HG03354 (cell line): ENCODE data around the gene CDPF1.
"Not testable (repeated sequence)": the region's sequence is repeated elsewhere in the genome, so short reads cannot be mapped to it uniquely, and the experiment has no call there.

Source experiments
- ATAC-seq: cut with Tn5 transposase; IDR thresholded peaks from one replicate; pipeline ENCODE4 v1.9.1; 2021; ENCODE audit warnings: mild to moderate bottlenecking; ENCODE audit not compliant: unreplicated experiment, poor library complexity, severe bottlenecking

CDPF1 gene

DNA sequence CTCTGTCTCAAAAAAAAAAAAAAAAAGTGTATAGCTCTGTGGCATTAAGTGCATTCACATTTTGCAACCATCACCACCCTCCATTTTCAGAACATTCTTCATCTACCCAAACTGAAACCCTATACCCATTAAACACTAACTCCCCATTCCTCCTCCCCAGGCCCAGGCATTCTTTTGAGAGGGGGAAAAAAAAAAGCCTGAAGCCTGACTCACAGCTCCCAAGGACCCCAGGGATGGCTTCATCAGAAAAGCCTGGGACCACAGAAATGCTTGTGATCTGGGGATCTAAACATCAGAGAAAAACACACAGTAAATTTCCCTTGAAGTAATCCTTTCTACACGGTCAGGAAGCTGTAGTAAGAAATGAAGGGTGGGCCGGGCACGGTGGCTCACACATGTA is 35.9 kb upstream of the CDPF1 start:
- ATAC-seq: no peak

DNA sequence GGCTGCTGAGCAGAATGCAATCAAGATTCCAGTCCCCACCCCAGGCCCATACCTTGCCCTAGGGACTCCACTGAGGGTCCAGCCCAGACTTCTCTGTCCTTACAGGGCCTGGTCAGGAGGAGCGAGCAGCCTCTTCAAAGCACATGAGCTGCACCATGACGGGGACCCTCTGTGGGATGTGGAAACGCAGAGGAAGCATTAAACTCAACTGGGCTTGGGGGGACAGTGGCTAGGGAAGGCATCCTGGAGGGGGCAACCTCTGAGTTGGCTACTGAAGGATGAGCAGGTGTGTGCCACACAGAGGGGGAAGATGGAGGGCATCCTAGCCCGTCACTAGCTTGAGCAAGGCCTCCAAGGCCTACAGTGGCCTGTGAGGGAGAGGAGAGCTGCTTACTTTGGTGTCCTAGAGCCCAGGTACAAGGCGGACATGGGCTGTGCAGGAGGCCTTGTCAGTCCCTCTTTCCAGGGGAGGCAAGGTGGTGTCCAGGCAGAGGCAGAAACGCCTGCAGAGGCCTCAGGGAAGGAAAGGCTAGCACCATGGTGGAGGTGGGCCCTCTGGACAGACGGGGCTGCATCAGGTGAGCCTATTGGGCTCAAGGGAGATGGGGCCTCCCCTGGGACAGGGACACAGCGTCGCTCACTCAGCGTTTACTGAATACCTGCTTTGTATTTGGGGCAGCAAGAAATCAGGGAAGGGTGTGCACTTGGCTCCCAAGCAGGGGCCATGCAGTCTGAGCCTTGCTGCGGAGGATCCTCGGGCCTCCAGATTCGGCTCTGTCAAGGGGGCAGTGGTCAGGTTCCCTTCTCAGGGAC is 32.0 kb upstream of the CDPF1 start:
- ATAC-seq: no peak

DNA sequence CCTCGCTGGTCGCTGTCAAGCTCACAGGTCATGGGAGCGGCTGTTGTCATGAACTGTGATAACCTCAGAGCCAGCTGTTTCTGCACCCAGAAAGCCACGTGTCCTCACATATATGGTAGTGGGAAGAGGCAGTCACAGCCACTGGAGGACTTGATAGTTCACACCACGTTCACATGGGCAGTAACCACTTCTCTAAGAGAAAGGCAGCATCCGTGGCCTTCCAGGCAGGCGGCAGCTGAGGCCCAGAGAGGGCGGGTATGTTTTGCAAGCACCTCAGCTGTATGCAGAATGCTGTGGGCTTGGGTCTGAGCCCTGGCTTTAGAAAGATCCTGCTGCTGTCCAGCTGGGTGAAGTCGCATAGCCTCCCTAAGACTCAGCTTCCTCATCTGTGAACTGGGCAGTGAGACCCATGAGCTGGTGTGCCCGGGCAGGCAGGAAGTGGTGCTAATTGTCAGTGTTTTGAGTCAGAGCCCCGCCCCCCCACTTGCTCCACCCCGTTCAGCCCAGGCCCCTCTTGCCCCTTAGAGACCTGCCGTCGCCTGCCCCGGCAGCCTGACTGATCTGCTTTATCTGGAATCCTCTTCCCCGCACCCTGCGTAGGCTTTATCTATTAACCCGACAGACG is 31.0 kb upstream of the CDPF1 start:
- ATAC-seq: no peak

DNA sequence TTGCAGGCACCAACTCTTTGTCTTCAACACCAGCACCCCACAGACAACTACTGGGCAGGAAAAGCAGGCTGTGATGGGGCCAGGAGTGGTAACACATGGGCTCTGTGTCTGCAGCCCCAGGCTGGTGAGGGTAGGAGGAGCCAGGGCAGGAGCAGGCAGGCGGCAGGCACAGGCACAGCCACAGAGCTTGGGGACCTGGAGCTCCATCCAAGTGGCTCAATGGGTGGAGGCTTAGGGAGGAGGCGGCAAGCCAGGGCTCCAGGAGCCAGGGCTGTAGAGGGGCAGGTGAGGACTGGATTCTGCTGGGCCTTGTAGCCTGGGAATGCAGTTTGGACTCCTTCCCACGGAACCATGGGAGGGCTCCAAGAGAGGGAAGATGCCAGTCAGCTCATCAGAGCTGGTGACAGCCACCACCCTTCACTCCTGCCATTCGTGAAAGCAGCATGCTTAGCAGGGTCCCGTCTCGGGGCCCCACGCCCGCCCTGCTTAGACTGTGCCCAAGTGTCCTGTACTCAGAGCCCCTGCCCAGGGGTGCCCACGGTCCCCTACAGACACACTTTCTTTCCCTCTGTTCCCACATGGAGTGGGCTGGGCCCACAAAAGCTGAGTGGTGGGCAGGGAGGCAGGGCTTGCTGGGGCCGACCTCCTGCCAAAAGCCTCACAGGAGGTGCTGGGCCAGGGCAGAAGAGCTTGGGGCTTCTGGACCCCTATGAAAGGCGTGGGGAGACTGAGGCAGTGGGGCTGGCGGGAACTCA is 30.1 kb upstream of the CDPF1 start:
- ATAC-seq: no peak

DNA sequence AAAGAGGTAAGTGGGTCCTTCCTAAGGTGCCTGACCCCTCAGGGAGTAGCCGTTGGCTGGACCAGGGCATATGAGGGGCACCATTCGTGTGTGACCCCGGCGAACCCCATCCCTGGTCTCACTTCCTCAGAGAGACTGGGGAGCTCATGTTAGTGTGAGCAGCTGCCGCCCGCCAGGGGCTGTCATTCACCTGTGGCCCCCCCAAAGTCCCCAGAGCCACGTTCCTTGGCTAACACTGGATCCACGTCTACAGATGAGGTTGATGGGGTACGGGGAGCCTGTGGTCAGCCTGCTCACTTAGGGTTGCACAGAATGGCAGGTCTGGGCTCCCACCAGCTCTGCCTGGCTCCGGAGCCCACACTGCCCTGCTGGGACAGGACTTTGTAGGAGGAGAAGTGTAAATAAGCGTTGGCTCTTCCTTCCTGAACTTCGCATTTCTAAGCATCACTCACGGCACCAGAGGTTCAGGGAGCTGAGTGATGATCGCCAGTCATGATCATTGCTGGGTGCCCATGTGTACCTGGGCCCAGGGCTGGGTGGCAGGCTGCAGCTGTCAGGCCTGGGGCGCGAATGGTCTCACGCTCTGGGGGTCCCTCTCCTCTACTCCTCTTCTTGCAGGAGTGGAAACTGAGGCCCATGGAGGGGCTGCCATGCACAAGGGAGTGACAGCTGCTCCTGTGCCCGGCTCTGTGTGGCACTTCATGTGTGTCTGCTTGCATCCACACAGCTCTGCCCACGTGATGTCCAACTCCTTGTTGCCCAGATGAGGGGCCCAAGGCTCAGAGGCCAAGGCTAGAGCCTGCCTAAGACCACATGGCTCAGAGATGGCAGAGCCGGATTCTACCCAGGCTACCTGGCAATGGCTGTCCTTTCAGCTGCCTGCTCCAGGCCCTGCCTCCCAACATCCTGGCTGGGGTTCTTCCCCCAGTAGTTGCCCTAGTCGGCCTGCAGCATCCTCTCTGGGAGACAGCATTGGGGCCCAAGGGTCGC is 28.9 kb upstream of the CDPF1 start:
- ATAC-seq: no peak

DNA sequence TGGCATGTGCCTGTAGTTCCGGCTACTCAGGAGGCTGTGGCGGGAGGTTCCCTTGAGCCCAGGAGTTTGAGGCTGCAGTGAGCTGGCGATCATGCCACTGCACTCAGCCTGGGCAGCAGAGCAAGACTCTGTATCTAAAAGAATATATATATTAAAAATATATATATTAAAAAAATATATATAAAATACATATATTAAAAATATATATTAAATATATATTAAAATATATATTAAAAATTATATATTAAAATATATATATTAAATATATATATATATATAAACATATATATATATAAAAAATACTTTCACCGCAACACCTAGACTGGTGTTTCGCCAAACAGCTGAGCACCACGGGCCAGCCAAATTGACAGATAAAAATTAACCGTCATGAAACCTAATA is 26.5 kb upstream of the CDPF1 start:
- ATAC-seq: no peak

DNA sequence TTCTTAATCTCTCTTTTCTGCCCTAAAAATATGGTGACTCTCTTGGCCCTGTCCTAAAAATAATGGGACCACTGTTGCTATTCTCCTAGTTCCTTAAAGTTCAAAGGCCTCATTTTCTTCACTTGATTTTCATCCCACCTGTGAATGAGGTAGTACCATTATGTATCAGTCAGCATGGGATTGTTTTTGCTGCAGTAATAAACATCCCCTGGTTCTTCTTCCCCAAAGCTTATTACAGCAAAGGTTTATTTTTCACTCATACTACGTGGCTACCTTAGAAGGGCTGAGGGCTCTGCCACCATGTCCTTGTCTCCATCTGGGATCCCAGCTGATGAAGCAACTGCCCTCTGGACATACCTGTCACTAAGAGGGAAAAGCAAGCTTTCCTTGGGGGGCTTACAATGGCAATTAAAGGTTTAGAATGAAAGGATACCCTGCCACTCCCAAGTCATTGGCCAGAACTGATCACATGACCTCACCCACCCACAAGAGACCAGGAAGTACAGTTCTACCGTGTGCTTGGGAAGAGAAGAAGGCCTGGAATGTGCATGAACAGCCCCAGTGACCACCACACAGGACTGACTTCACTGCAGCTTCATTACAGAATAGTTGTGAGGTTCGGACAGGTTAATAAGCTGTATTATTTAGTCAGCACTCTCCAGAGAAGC is 25.5 kb upstream of the CDPF1 start:
- no peak for ATAC-seq

DNA sequence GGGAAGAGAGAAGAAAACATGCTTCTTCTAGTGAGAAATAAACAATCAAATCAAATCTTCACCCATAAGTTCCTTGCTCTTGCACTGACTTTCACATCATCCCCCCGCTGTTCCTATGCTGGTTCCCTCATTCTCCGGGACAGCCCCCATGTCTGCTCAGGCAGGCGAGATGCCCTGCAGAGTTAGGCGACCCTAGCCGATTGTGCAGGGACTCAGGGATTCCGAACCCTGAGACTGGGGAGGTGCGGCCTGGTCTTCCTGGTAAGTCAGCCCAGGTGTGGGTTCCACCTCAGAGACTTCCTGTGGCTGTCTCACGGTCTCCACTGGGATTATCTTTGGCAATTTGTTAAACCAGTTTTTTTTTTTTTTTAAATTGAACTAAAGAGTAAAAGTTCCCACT is 24.3 kb upstream of the CDPF1 start:
- ATAC-seq: no peak

DNA sequence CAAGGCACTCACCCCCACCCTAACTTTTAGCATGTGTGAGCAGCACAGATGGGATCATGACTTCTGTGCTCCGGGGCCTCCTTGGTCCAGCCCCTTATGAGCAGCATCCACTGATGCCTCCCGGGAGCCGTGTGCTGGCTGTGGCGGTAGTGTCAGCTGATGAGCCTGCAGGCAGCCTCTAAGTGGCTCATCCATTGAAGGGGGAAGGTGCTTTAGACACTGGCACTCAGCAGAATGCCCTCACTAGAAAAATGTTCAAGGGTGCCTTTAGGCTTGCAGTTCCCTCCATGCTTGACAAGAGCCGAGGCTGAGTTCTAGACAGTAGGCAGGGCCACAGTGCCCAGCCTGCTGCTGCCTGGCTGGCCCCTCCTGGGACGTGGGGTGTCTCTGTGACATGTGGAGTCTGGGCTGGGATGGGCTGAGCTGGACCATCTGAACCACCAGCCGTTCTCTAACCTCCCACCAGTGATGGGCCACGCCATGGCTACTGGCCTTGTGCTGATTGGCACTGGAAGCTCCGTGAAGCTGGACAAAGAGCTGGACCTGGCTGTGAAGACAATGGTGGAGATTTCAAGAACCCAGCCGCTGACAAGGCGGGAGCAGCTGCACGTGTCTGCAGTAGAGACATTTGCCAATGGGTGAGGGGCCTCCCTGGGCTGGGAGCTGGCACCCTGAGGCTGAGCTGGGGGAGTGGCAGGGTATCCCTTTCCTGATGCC is 23.5 kb upstream of the CDPF1 start:
- ATAC-seq: no peak

DNA sequence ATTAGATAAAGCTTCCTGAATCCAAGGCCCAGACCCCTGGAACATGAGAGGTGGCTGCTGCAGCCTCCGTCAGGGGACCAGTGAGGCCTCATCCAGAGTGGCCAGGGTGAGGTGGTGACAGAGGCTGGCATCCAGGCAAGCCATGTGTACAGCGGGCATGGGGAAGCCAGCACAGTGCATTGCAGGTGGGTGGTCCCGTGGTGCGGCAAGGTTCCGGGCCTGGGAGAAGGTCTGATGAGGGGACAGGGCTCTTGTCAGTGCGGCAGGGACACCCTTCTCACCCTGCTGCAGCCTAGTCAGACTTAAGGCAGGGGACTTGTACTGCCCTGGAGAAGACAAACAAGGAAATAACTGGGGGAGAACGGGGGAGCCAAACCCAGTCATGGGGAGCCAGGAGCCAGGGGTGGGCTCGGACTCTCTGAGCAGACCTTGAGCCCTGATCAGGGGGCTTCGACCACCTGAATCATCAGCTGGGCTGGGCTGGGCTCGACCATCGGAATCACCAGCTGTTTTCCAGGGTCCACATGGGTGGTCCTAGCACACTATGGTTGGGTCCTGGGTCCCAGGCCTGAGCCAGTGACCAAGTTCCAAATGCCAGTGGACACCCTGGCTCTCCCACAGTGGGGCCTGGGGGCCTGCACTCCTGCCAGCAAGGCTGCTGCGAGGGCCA is 22.8 kb upstream of the CDPF1 start:
- ATAC-seq: no peak

DNA sequence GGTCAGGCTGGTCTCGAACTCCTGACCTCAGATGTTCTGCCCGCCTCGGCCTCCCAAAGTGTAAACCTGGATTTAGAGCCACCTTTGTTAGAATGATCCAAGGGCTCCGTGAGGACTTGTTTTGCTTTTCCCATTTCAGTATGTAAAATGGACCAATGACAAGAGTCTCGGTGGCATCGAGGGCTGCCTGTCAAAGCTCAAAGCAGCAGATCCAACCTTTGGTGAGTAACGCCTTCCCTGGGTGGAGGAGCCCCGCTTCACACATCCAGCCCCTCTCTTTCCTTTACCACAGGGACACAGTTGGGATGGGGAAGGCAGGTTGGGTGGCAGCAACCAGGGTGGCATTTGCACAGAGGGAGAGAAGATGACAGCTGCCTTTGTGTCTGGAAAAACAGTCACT is 22.1 kb upstream of the CDPF1 start:
- no peak for ATAC-seq

DNA sequence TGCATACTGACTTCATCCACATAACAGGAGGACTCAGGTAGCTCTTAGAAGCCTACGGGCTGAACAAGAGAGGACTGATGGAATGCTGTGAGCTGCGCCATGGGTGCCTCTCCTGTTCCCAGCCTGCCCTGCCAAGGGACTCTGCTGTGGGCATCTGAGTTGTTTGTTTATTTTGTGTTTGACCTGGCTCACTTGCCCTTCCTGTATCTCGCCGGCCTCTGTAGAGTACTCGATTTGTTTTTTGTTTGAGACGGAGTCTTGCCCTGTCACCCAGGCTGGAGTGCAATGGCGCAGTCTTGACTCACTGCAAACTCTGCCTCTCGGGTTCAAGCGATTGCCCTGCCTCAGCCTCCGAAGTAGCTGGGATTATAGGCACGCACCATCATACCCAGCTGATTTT is 19.5 kb upstream of the CDPF1 start:
- ATAC-seq: no peak

DNA sequence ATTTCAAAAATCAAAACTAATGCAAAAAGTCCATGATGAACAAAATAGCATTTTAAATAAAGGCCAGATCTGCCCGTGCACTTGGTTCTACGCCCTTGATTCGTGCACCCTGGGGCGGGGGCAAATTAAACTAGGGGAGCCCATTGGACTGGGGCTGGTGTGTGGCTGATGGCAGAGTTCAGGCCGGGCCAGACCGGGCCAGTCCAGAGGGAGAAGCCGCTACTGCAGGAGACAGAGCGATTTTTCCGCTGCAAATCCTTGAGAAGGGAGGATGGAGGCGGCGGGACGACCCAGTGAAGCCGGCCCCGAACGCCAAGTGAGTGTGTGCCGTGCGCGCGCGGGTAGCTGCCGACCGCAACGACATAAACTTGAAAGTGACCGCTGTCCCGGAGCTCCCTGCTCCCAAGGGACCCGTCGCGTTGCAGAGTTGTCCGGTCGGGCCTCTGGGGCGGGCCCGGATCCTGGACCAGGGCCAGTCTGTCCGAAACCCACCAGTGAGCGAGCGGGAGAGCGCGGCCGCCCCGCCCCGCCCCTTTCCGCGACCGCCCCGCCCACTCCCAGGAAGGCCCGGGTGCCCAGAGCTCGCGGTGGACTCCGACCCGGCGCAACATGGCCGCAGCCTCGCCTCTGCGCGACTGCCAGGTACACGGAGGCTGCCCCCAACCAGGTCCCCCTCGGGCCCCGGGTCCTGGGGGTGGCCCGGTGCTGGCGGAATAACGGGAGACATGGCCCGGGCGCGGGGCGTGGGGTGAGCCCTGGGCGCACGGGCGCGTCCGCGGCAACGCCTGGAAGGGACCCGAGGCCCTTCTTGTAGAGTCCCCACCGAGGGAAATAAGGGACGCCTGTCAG is 17.6 kb upstream of the CDPF1 start, which contains the start of gene TTC38:
Gene TTC38 (plus strand): TSS at position 578 of the 849 bp plus-strand sequence. CDS start 32 bp downstream, at position 610.
- ATAC-seq: no peak

DNA sequence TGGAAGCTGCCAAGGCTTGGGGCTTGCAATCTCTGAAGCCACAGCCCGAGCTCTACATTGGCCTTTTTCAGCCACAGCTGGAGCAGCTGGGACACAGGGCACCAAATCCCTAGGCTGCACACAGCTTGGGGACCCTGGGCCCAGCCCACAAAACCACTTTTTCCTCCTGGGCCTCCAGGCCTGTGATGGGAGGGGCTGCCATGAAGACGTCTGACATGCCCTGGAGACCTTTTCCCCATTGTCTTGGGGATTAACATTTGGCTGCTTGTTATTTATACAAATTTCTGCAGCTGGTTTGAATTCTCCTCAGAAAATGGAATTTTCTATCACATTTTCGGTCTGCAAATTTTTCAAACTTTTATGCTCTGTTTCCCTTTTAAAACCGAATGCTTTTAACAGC is 15.5 kb upstream of the CDPF1 start:
- not testable (repeated sequence) for ATAC-seq

DNA sequence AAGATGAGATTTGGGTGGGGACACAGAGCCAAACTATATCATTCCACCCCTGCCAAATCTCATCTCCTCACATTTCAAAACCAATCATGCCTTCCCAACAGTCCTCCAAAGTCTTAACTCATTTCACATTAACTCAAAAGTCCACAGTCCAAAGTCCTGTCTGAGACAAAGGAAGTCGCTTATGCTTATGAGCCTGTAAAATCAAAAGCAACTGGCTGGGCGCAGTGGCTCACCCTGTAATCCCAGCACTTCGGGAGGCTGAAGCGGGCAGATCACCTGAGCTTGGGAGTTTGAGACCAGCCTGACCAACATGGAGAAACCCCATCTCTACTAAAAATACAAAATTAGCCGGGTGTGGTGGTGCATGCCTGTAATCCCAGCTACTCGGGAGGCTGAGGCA is 14.4 kb upstream of the CDPF1 start:
- not testable (repeated sequence) for ATAC-seq

DNA sequence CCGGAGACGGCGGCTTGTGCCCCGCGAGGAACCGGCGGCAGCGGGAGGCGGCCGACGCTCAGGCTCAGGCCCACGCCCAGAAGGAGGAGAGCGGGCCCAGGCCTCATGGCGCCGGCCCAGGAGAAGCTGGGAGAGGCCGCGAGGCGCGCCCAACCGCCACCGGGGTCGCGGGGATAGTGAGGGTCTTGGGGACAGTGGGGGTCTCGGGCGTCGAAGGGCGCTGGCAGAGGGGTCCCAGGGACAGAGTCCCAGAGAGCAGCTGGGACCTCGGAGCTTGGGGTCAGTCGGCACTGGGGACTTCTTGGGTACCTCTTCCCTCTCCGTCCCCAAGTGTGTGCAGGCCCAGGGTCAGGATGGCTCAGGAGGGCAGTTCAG is 13.1 kb upstream of the CDPF1 start, which contains the start of gene PKDREJ:
Gene PKDREJ (minus strand): TSS at position 128 of the 375 bp plus-strand sequence. CDS start 21 bp downstream, at position 107.
- no peak for ATAC-seq
